Panc1 (cell line): ENCODE data around the gene SOD1. TPM values are rescaled to one million over a fixed set of nuclear protein-coding genes. Genes with fewer than 3 reads are reported as not detected.

ENCODE experiments used
- ATAC-seq: fragments of 200-7000 bp; cut with Tn5 transposase; 2 replicates; pipeline ENCODE4 v1.9.1; 2020; ENCODE audit warnings: mild to moderate bottlenecking, moderate library complexity
- BruUV-seq: library from RNA; stranded (reverse); fragments of 400-500 nt; replicated peaks from 2 replicates; lab custom pipeline; 2021; lab: Mats Ljungman, UMichigan
- CTCF ChIA-PET: fragments of 300-600 bp; sonication (Branson Sonifier 250); formaldehyde crosslinking; loops from one replicate; lab custom pipeline; 2022; ENCODE audit warnings: antibody characterized with exemption; lab: Charles Lee
- POLR2A ChIA-PET: fragments of 300-600 bp; sonication (Branson Sonifier 250); formaldehyde crosslinking; loops from one replicate; lab custom pipeline; 2022; ENCODE audit warnings: antibody characterized with exemption; lab: Charles Lee
- DNase-seq: peaks from one replicate; pipeline ENCODE4 v3.0.0-alpha.2; 2010; ENCODE audit warnings: low read depth, low spot score
- H3K27ac ChIP-seq: 2 replicates; pipeline ENCODE4 v1.5.1; 2011; ENCODE audit warnings: mild to moderate bottlenecking, low read length, inconsistent platforms
- H3K27me3 ChIP-seq: fragments of 200-500 bp; sonication (Bioruptor generic); 2 replicates; pipeline ENCODE4 v1.6.0; 2014; ENCODE audit warnings: low read length, inconsistent platforms; ENCODE audit not compliant: control insufficient read depth, insufficient read depth
- H3K36me3 ChIP-seq: fragments of 200-500 bp; sonication (Bioruptor generic); 2 replicates; pipeline ENCODE4 v1.5.1; 2014; ENCODE audit warnings: inconsistent platforms, mild to moderate bottlenecking, low read length, moderate library complexity; ENCODE audit not compliant: control insufficient read depth, insufficient read depth
- H3K4me1 ChIP-seq: 2 replicates; pipeline ENCODE4 v1.5.1; 2011; ENCODE audit warnings: inconsistent platforms, mild to moderate bottlenecking, low read length, moderate library complexity; ENCODE audit not compliant: control insufficient read depth, insufficient read depth
- H3K4me3 ChIP-seq, 2 experiments: 2 replicates each; pipeline ENCODE4 v1.5.1; 2011 to 2012; ENCODE audit warnings: low read depth in 2 of 2, low read length in 2 of 2, mild to moderate bottlenecking in 2 of 2, inconsistent platforms in 1 of 2, moderate library complexity in 1 of 2
- H3K9me3 ChIP-seq: fragments of 200-500 bp; sonication (Bioruptor generic); 2 replicates; pipeline ENCODE4 v1.5.1; 2014; ENCODE audit warnings: low read depth, mild to moderate bottlenecking, inconsistent platforms, low read length, moderate library complexity; ENCODE audit not compliant: control insufficient read depth, insufficient read depth
- POLR2AphosphoS5 ChIP-seq: IDR thresholded peaks from 2 replicates; pipeline ENCODE4 v1.6.1; 2012; ENCODE audit warnings: mild to moderate bottlenecking, low read depth, low read length, moderate library complexity
- SIN3A ChIP-seq: IDR thresholded peaks from 2 replicates; pipeline ENCODE4 v1.6.1; 2012; ENCODE audit warnings: low read depth, mild to moderate bottlenecking, low read length, moderate library complexity, borderline replicate concordance; ENCODE audit not compliant: insufficient read depth
- TCF7L2 ChIP-seq: IDR thresholded peaks from 2 replicates; pipeline ENCODE4 v1.6.1; 2011; ENCODE audit warnings: mild to moderate bottlenecking, low read depth, low read length, inconsistent platforms
- in situ Hi-C: cut with HindIII; loops from 2 replicates; pipeline ENCODE4 v1.10.0; 2016; ENCODE audit warnings: low sequenced_read_pairs, low pct_unique_long_range_greater_than_20kb
- intact Hi-C: fragments of 100-400 bp; cut with micrococcal nuclease; formaldehyde crosslinking; loops from one replicate; pipeline ENCODE4 v1.10.0; 2022; ENCODE audit not compliant: unreplicated experiment
- total RNA-seq: library from RNA; stranded (reverse); gene quantifications from one replicate; pipeline ENCODE4 v1.2.1, GENCODE V29; 2021; ENCODE audit not compliant: unreplicated experiment
- TF ChIP-seq, protein P1 (sequence below): fragments of 450-650 bp; IDR thresholded peaks from 2 replicates; pipeline ENCODE4 v1.5.1; 2017; ENCODE audit warnings: mild to moderate bottlenecking
- TF ChIP-seq, protein P2 (sequence below), 2 experiments: IDR thresholded peaks; 2 replicates each; pipeline ENCODE4 v1.6.1; 2011 to 2012; ENCODE audit warnings: low read depth in 2 of 2, control low read depth in 1 of 2, low read length in 1 of 2, mild to moderate bottlenecking in 1 of 2, moderate library complexity in 1 of 2; ENCODE audit not compliant: insufficient read depth in 1 of 2

SOD1 gene
- total RNA-seq, 1 experiment from 2014 or later = 221 TPM

DNA sequence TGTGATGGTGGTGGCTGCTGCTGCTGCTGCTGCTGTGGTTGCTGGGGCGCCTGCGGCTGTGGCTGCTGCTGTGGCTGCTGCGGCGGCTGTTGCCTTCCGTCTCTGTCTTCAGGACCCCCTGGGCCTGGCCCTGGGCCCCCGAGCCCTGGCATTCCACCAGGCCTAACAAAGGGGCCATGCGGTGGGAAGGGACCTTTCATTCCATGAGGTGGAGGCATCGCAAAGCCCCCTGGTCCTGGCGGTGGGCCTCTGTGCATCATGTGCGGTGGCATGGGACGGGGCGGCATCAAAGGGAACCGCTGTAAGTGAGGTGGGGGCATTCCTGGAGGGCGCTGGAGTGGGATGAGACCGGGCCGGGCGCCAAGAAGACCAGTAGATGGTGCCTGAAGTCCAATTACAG lies 12.4 kb downstream of the SOD1 start:
- intact Hi-C loops = no loop called here
- H3K9me3 ChIP-seq = no peaks in the 10 kb centered on the region
- BruUV-seq = no TSS peak
- CTCF ChIA-PET = no interaction called here
- H3K27ac ChIP-seq = no peak overlapping the region
- POLR2A ChIA-PET = no interaction called here
- H3K36me3 ChIP-seq = peaks cover 26% of the 10 kb centered on the region
- H3K4me1 ChIP-seq = no peaks in the 10 kb centered on the region
- in situ Hi-C loops = no loop called here
- no peaks in the 10 kb centered on the region for H3K27me3 ChIP-seq
- H3K4me3 ChIP-seq = no peak overlapping the region
- TF ChIP-seq TCF7L2 (no peak), POLR2AphosphoS5 (no peak), SIN3A (no peak)
- TF ChIP-seq, protein P1, sequence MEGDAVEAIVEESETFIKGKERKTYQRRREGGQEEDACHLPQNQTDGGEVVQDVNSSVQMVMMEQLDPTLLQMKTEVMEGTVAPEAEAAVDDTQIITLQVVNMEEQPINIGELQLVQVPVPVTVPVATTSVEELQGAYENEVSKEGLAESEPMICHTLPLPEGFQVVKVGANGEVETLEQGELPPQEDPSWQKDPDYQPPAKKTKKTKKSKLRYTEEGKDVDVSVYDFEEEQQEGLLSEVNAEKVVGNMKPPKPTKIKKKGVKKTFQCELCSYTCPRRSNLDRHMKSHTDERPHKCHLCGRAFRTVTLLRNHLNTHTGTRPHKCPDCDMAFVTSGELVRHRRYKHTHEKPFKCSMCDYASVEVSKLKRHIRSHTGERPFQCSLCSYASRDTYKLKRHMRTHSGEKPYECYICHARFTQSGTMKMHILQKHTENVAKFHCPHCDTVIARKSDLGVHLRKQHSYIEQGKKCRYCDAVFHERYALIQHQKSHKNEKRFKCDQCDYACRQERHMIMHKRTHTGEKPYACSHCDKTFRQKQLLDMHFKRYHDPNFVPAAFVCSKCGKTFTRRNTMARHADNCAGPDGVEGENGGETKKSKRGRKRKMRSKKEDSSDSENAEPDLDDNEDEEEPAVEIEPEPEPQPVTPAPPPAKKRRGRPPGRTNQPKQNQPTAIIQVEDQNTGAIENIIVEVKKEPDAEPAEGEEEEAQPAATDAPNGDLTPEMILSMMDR = no peak
- TF ChIP-seq, protein P2, sequence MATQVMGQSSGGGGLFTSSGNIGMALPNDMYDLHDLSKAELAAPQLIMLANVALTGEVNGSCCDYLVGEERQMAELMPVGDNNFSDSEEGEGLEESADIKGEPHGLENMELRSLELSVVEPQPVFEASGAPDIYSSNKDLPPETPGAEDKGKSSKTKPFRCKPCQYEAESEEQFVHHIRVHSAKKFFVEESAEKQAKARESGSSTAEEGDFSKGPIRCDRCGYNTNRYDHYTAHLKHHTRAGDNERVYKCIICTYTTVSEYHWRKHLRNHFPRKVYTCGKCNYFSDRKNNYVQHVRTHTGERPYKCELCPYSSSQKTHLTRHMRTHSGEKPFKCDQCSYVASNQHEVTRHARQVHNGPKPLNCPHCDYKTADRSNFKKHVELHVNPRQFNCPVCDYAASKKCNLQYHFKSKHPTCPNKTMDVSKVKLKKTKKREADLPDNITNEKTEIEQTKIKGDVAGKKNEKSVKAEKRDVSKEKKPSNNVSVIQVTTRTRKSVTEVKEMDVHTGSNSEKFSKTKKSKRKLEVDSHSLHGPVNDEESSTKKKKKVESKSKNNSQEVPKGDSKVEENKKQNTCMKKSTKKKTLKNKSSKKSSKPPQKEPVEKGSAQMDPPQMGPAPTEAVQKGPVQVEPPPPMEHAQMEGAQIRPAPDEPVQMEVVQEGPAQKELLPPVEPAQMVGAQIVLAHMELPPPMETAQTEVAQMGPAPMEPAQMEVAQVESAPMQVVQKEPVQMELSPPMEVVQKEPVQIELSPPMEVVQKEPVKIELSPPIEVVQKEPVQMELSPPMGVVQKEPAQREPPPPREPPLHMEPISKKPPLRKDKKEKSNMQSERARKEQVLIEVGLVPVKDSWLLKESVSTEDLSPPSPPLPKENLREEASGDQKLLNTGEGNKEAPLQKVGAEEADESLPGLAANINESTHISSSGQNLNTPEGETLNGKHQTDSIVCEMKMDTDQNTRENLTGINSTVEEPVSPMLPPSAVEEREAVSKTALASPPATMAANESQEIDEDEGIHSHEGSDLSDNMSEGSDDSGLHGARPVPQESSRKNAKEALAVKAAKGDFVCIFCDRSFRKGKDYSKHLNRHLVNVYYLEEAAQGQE (IDR thresholded peaks at IDR 0.05; ENCODE audit: insufficient read depth in 1 of 2, low read depth in 2 of 2, low read length in 1 of 2) = no peak
- DNase-seq (no peak), ATAC-seq (no peak)

DNA sequence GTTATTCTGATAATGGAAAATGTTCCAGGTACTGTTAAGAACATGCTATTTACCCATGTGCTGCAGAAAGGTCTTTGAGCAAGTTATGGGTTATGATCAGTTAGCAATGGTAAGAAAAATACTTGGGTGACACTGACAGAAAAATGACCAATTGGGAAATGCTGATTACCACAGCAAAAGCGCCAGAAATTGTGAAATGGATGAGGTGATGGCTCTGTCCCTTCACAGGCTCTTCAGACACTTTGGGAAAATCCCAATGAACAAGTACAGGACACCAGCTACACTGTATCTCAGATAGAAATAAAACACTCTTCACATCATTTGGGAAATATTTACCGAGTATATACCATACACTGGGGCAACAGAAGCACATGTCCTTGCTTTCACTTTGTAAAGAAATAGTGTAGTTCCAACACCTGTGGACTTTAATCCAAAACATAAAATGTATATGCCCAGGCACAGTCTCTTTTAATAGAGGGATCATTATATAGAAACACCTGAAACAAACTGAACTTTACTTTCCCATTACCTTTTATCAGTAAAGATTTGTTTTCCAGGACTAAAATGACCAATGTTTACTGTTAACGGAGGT lies 13.9 kb downstream of the SOD1 start:
- peaks cover 13% of the 10 kb centered on the region for H3K36me3 ChIP-seq
- in situ Hi-C loops = no loop called here
- no peaks in the 10 kb centered on the region for H3K9me3 ChIP-seq
- intact Hi-C loops = no loop called here
- ATAC-seq (no peak), DNase-seq (no peak)
- ChIA-PET CTCF (no interaction called here), POLR2A (no interaction called here)
- H3K27ac ChIP-seq = no peak overlapping the region
- no peak overlapping the region for H3K4me3 ChIP-seq
- TF ChIP-seq POLR2AphosphoS5 (no peak), SIN3A (no peak), TCF7L2 (no peak)
- TF ChIP-seq, protein P1 = no peak
- TF ChIP-seq, protein P2 (IDR thresholded peaks at IDR 0.05; ENCODE audit: insufficient read depth in 1 of 2, low read depth in 2 of 2, low read length in 1 of 2) = no peak
- no peaks in the 10 kb centered on the region for H3K27me3 ChIP-seq
- no TSS peak for BruUV-seq
- H3K4me1 ChIP-seq = no peaks in the 10 kb centered on the region
